Upper lobe of right lung (tissue), 1 donor: ENCODE measurements around the gene TOMM6. TPM values are rescaled to one million over a fixed set of nuclear protein-coding genes. Genes with fewer than 3 reads are reported as not detected.

Experiments used
- ATAC-seq: fragments of 200-7000 bp; cut with Tn5 transposase; one replicate; pipeline ENCODE4 v1.9.1; 2020; ENCODE audit warnings: mild to moderate bottlenecking, moderate library complexity
- DNase-seq: peaks from one replicate; pipeline ENCODE4 v3.0.0-alpha.2; 2020
- H3K27ac ChIP-seq: fragments of 200-600 bp; one replicate; pipeline ENCODE4 v1.8.0; 2022
- H3K27me3 ChIP-seq: fragments of 200-600 bp; one replicate; pipeline ENCODE4 v1.8.0; 2022; ENCODE audit warnings: mild to moderate bottlenecking
- H3K36me3 ChIP-seq: fragments of 200-600 bp; one replicate; pipeline ENCODE4 v1.8.0; 2022
- H3K4me1 ChIP-seq: fragments of 200-600 bp; one replicate; pipeline ENCODE4 v1.8.0; 2022
- H3K4me3 ChIP-seq: fragments of 200-600 bp; one replicate; pipeline ENCODE4 v1.8.0; 2022; ENCODE audit warnings: mild to moderate bottlenecking
- H3K9me3 ChIP-seq: fragments of 200-600 bp; one replicate; pipeline ENCODE4 v1.8.0; 2022
- intact Hi-C: fragments of 100-400 bp; cut with DNase I; formaldehyde crosslinking; loops from one replicate; pipeline ENCODE4 v1.11.0; 2022
- total RNA-seq: library from RNA; stranded (reverse); fragmentation: NEBNext Ultra II Directional; extraction: Animal tissue kit (Norgen Biotek cat#: 25700); gene quantifications from one replicate; pipeline ENCODE4 v1.2.1, GENCODE V29; 2021
- TF ChIP-seq, protein P1 (sequence below): fragments of 200-600 bp; IDR thresholded peaks from one replicate; pipeline ENCODE4 v1.8.0; 2022; ENCODE audit warnings: antibody characterized with exemption
- donor health status: DM: no; HTN: yes; CAD: no; lungs with severe emphysema.

TOMM6 gene
- total RNA-seq, 1 donor from 2014 or later, result 138 TPM

- Histone ChIP-seq H3K4me1 (peaks cover 6% of the 10 kb centered on the region), H3K36me3 (no peaks in the 10 kb centered on the region), H3K27me3 (no peaks in the 10 kb centered on the region), H3K27ac (no peak overlapping the region), H3K9me3 (no peaks in the 10 kb centered on the region), H3K4me3 (no peak overlapping the region)
- DNase-seq (no peak), ATAC-seq (peak; percentile 93)
- intact Hi-C loops, result no loop called here
- TF ChIP-seq, protein P1, sequence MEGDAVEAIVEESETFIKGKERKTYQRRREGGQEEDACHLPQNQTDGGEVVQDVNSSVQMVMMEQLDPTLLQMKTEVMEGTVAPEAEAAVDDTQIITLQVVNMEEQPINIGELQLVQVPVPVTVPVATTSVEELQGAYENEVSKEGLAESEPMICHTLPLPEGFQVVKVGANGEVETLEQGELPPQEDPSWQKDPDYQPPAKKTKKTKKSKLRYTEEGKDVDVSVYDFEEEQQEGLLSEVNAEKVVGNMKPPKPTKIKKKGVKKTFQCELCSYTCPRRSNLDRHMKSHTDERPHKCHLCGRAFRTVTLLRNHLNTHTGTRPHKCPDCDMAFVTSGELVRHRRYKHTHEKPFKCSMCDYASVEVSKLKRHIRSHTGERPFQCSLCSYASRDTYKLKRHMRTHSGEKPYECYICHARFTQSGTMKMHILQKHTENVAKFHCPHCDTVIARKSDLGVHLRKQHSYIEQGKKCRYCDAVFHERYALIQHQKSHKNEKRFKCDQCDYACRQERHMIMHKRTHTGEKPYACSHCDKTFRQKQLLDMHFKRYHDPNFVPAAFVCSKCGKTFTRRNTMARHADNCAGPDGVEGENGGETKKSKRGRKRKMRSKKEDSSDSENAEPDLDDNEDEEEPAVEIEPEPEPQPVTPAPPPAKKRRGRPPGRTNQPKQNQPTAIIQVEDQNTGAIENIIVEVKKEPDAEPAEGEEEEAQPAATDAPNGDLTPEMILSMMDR, result no peak
These were observed 37.4 kb downstream of the TOMM6 start for GRCh38 chr6:41824571-41825569.

DNA sequence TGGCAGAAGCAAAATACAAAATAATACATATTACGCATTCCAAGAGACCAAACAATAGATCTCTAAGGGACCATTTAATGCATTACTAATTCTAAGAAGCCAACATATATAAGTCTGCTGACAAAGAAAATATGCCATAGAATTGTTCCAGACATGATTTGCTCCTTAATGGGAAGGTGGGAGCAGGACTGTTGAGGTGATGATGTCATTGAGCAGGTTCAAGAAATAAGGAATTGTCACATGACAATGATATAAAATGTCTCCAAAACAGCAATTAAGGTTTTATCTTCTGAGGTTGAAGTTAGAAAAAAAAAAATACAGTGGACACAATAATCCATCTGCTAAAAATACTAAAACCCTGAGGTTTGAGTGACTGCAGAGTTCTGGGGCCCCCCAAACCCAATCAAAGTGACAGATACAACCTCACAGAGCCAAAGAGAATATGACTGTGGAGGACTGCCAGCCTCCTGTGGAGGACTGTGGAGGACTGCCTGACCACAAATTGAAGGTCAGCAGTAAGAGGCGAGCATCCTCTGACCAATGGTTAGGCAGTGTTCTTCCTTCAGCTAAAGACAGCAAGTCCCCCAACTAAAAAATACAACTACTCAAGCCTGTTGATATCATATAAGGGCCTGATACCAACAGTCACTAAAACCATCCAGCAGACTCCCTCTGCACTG, 39.0 kb downstream of the TOMM6 start:
- DNase-seq (no peak), ATAC-seq (no peak)
- Histone ChIP-seq H3K36me3 (no peaks in the 10 kb centered on the region), H3K9me3 (no peaks in the 10 kb centered on the region), H3K27me3 (no peaks in the 10 kb centered on the region), H3K27ac (no peak overlapping the region), H3K4me3 (no peak overlapping the region), H3K4me1 (peaks cover 6% of the 10 kb centered on the region)
- TF ChIP-seq, protein P1, result no peak
- intact Hi-C loops, result no loop called here

- TF ChIP-seq, protein P1, result no peak
- intact Hi-C loops, result no loop called here
- H3K27me3 ChIP-seq, result no peaks in the 10 kb centered on the region
- DNase-seq (no peak), ATAC-seq (no peak)
- H3K4me1 ChIP-seq, result no peaks in the 10 kb centered on the region
- H3K36me3 ChIP-seq, result no peaks in the 10 kb centered on the region
- no peak overlapping the region for H3K4me3 ChIP-seq
- no peak overlapping the region for H3K27ac ChIP-seq
- H3K9me3 ChIP-seq, result no peaks in the 10 kb centered on the region
These were observed 44.8 kb downstream of the TOMM6 start for GRCh38 chr6:41832263-41832662.

DNA sequence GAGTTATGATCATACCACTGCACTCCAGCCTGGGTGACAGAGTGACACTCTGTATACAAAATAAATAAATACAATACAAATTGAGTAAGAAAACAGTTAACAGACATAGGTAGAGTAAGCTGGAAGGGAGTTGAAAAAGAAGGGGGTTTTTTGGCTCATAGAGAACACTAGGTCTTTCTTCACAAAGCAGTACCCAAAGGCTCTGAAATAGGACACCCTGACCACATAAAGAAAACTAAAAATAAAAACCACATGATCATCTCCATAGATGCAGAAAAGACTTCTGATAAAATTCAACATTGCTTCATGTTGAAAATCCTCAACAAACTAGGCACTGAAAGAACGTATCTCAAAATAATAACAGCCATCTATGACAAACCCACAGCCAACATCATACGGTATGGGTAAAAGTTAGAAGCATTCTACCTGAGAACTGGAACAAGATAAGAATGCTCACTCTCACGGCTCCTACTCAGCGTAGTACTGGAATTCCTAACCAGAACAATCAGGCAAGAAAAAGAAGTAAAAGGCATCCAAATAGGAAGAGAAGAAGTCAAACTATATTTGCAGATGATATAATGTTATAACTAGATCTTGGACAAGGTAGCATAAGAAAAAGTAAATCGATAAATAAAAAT, 48.6 kb downstream of the TOMM6 start:
- Histone ChIP-seq H3K4me1 (no peaks in the 10 kb centered on the region), H3K9me3 (no peaks in the 10 kb centered on the region), H3K4me3 (no peak overlapping the region), H3K27me3 (no peaks in the 10 kb centered on the region), H3K27ac (no peak overlapping the region), H3K36me3 (no peaks in the 10 kb centered on the region)
- DNase-seq, result no peak
- TF ChIP-seq, protein P1, result no peak
- intact Hi-C loops, result no loop called here
- no peak for ATAC-seq

DNA sequence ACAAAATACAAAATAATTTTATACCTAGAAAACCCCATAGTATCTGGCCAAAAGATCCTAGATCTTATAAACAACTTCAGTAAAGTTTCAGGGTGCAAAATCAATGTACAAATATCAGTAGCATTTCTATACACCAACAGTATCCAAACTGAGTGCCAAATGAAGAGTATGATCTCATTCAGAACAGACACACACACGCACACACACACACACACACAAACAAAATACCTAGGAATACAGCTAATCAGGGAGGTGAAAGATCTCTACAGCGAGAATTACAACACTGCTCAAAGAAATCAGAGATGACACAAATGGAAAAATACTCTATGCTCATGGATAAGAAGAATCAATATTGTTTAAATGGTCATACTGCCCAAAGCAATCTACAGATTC, 49.2 kb downstream of the TOMM6 start:
- H3K4me3 ChIP-seq, result no peak overlapping the region
- intact Hi-C loops, result no loop called here
- H3K36me3 ChIP-seq, result no peaks in the 10 kb centered on the region
- H3K27me3 ChIP-seq, result no peaks in the 10 kb centered on the region
- TF ChIP-seq, protein P1, result no peak
- DNase-seq, result no peak
- no peaks in the 10 kb centered on the region for H3K9me3 ChIP-seq
- no peak overlapping the region for H3K27ac ChIP-seq
- no peaks in the 10 kb centered on the region for H3K4me1 ChIP-seq
- no peak for ATAC-seq

Other genes starting within 250 kb of the TOMM6 start
- gene FOXP4, start 241.3 kb upstream of the TOMM6 start, total RNA-seq, result 29.9 TPM
- 11.0 TPM for gene MDFI, start 149.2 kb upstream of the TOMM6 start, total RNA-seq
- gene TFEB, start 52.1 kb upstream of the TOMM6 start, total RNA-seq, result 40.3 TPM
- 1,050 TPM for gene PGC, start 40.3 kb upstream of the TOMM6 start, total RNA-seq
- 8.5 TPM for gene FRS3, start 7.8 kb upstream of the TOMM6 start, total RNA-seq
- 14.2 TPM for gene PRICKLE4, start 6.9 kb upstream of the TOMM6 start, total RNA-seq
- 2.7 TPM for gene USP49, start 107.7 kb downstream of the TOMM6 start, total RNA-seq
- 18.3 TPM for gene MED20, start 133.4 kb downstream of the TOMM6 start, total RNA-seq
- 11.6 TPM for gene BYSL, start 133.8 kb downstream of the TOMM6 start, total RNA-seq
- gene CCND3, start 154.1 kb downstream of the TOMM6 start, total RNA-seq, result 186 TPM